Gastroesophageal sphincter (tissue), 3 donors: ENCODE measurements around the gene SFI1.

Experiments used
- CTCF ChIP-seq, 4 experiments: fragments of 200-600 bp in 2 of 4; fragments of 450-650 bp in 2 of 4; sonication (generic) in 1 of 4; IDR thresholded peaks; one replicate each; pipeline ENCODE4 v1.5.1; 2017 to 2019; ENCODE audit warnings: antibody characterized with exemption in 4 of 4, mild to moderate bottlenecking in 2 of 4, moderate library complexity in 2 of 4
- EP300 ChIP-seq: sonication (generic); formaldehyde crosslinking; IDR thresholded peaks from one replicate; pipeline ENCODE4 v1.6.1; 2017; ENCODE audit warnings: antibody characterized with exemption, mild to moderate bottlenecking
- POLR2A ChIP-seq, 2 donors: fragments of 450-650 bp; IDR thresholded peaks; one replicate each; pipeline ENCODE4 v1.6.1; 2017; ENCODE audit warnings: antibody characterized with exemption in 2 of 2, mild to moderate bottlenecking in 2 of 2, moderate library complexity in 1 of 2
- POLR2AphosphoS5 ChIP-seq: sonication (generic); formaldehyde crosslinking; IDR thresholded peaks from one replicate; pipeline ENCODE4 v1.6.1; 2017; ENCODE audit warnings: antibody characterized with exemption

- TF ChIP-seq CTCF (IDR thresholded peaks at IDR 0.05), result no peak
- no peak for TF ChIP-seq POLR2A (IDR thresholded peaks at IDR 0.05)
- no peak for TF ChIP-seq EP300
- no peak for TF ChIP-seq POLR2AphosphoS5
Measured at GRCh38 chr22:31654408-31654807, 158.1 kb downstream of the SFI1 start.
